ENCODE measurements around the gene CDHR1.

- TF ChIP-seq CTCF (IDR thresholded peaks at IDR 0.05) (no peak), POLR2A (IDR thresholded peaks at IDR 0.05) (no peak), POLR2AphosphoS5 (IDR thresholded peaks at IDR 0.05) (no peak)
Observed at GRCh38 chr10:84163996-84164395, 30.3 kb upstream of the CDHR1 start.

All from breast epithelium (tissue), 3 donors.